Effector CD8-positive, alpha-beta T cell (primary cell): ENCODE measurements around the gene STAC.

Source experiments
- DNase-seq: peaks from one replicate; lab custom pipeline; 2025; lab: John Stamatoyannopoulos, UW
- total RNA-seq, 4 experiments: gene quantifications; one replicate each; lab custom pipeline; 2026; lab: John Stamatoyannopoulos, UW

STAC gene
- total RNA-seq, result 0 to 0.18 (median 0) reads per million in 4 experiments

- no peak for DNase-seq
These were observed at the start of gene STAC for GRCh38 chr3:36380221-36381031. Gene STAC (plus strand): TSS chr3:36380504. CDS start chr3:36380644, 140 bp downstream.

GRCh38 chr3:36332139-36332538 lies 48.2 kb upstream of the STAC start:
- DNase-seq, result no peak

DNA sequence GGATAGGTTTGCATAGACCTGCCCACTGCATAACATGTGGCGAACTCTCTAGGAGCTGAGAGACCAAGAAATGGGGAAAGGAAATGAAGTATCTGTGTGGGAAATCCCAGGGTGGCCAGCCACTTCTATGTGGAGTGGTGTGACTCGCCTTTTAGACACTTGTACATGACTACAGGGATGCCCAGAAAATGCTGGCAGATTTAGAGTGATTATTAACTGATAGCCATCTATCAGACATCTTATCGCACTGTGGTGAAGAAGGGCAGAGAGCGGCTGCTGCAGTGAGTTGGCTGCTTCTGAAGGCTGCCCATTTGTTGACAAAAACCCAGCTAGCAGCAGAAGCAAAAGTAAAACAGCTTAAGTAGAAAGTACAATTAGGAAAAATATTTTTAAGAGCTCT lies 18.1 kb upstream of the STAC start:
- DNase-seq, result no peak

DNA sequence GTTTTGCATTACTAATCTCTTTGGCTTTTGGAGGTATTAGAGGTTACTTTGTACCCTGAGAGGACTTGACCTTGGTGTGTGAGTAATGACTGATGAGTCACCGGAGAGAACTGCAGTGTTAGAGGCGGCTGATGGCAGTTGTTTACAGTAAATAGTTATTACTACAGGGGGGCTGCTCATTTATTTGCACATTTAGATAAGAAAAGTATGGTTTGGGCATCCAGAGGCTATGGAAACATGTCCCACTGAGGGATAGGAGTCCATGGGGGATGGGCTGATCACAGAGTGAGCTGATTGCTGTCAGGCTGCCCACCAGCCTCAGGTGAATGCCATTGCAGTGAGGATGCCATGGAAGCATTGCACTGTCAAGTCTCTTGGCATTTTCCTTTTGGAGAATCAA lies 17.3 kb upstream of the STAC start:
- no peak for DNase-seq

DNA sequence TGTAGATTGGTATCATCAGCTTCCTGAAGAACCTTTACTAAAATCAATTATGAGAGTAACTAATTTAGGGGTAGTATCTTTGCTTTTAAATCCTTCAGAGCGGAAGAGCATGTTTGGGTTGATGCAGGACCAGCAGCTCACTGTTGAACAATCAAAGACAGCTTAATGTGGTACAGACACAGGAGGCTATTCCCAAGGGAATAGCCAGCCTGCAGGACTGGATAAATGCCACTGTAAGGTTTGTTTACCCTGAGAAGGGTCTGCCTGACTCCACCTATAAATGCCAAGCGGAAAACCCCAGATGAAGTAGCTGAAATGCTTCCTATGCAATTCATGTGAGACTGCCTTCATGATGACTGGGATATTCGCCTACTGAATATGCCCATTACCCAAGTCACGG lies 16.0 kb upstream of the STAC start:
- DNase-seq, result no peak

DNA sequence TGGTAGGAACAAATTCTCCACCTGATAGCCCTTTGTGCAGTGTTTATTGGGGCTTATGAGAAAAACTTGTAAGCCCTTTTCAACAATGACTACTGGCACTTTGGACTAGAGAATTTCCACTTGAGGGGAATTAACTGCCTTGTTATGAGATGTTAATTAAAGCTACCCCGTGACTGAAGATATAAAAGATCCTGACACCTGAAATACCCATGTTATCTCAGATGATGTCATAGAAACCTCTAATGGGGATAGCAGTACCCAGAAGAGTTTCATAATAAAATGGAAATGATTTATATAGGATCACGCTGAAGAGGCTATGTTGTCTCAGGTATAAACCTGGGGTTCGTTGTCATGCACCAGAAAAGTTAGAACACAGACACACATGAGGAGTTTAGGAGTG lies 14.5 kb upstream of the STAC start:
- no peak for DNase-seq

- no peak for DNase-seq
These were observed 14.0 kb upstream of the STAC start for GRCh38 chr3:36366308-36366707.

DNA sequence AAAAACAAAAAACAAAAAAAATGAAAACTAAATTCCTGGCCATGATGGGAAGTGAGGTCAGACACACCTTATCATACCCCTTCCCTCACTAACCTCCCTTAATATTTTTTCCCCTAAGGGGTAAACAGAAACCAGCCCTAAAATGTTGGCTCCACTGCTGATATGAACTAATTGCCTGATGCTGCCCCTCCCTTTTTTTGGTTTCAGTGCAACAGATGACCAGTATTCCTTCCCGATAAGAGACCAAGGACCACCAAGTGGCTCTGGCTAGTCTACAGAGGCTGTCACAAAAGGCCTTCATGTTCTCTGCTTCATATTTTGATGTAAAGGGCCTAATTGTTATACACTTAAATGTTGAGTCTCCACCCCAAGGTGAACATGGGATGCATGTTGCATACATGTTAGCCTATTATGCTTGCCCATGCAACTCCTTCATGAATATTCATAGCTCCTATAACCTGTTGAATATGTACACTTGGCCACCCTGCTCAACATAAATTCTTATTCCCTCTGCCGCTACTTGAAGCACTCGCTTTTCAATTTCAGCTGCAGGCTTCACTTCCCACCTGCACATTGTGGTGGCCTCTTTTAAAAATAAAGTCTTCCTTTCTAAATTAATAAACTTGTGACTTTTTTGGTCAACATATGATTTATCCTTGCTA lies 12.3 kb upstream of the STAC start:
- no peak for DNase-seq

DNA sequence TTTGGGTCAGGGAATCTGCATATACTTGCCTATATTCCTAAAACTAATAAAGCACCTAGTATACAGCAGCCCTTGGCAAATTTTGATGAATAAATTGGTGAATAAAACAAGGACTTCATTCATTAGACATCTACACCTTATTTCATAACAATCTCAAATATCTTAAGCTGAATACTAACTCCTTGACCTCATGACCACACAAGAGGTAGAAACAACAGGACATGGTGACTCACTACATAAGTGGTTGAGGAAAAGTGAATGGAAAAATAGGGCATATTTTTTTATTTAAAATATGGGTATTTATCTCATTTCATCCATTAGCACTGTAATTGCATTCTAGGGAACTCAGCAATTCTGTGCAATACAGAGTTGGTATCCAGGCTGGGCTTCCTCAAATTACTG lies 7.8 kb upstream of the STAC start:
- DNase-seq, result no peak

- no peak for DNase-seq
These were observed 7.2 kb upstream of the STAC start for GRCh38 chr3:36373084-36373483.

DNA sequence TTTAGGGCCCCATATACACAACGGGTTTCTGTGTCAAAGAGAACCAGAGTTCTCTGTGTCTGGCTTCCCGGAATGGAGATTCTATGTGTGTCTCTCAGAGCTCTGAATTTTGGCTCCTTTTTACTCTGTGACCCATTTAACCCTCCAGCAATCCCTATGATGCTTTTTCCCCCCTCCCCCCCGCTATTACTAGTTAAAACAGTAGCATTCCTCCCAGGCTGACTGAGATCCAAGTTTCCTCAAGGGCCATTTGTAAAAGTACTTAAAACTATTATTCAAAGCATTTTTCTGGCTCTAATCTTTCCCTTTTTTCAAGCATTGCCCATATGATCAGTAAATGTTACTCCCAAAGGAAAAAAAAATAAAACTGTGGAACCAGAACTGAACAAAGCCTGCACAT lies 6.6 kb upstream of the STAC start:
- no peak for DNase-seq

- DNase-seq, result no peak
These were observed 458 bp upstream of the STAC start for GRCh38 chr3:36379872-36380220.

GRCh38 chr3:36381311-36381956 lies 1.1 kb downstream of the STAC start:
- no peak for DNase-seq

DNA sequence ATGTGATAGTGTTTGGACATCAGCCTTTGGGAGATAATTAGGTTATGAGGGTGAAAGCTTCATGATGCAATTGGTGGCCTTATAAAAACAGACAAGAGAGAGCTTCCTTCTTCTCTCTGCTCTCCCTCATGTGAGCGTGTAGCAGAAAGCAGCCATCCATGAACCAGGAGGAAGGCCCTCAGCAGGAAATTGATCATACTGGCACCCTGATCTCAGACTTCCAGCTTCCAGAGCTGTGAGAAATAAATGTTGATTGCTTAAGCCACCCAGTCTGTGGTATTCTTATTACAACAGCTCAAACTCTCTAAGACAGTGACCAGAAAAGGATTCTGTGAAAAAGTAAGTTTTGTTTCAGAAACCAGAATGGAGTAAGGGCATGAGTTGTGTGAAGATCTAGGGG lies 13.3 kb downstream of the STAC start:
- DNase-seq, result no peak

DNA sequence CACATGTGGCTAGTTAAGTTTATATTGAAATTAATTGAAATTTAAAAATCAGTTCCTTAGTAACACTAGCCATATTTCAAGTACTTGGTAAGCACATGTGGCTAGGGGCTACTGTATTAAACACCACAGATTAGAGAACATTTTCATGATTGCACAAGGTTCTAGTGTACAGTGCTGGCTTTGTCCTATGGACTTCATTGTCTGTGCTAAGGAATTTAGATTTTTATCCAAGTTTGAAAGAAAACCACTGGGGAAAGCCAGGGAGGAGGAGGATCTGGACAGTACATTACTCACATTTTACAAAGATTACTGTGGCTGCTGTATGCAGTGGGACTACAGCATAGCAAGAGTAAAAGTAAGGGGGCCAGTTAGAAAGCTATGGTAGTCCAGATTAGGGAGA lies 13.9 kb downstream of the STAC start:
- no peak for DNase-seq

GRCh38 chr3:36397841-36398240 lies 17.5 kb downstream of the STAC start:
- DNase-seq, result no peak

- no peak for DNase-seq
These were observed 19.6 kb downstream of the STAC start for GRCh38 chr3:36399933-36400332.

GRCh38 chr3:36401056-36401455 lies 20.8 kb downstream of the STAC start:
- no peak for DNase-seq

GRCh38 chr3:36403661-36404060 lies 23.4 kb downstream of the STAC start:
- no peak for DNase-seq

DNA sequence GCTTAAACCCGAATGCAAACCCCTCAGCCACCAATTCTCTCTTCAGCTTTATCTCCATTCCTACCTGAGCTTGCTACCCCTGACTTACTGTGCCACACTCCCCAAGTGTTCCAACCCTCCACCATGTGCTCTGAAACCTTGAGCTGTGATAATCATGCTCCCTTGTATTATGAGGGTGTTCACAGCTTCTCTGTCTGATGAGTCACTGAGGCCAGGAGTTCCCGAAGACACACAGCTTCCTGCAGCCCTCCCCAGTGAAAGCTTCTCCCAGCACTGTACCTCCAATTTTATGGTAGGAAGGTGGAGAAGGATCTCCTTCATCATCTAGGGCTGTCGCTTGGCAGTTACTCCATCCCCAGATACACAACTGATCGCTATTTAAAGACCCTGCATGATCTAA lies 24.9 kb downstream of the STAC start:
- DNase-seq, result no peak

DNA sequence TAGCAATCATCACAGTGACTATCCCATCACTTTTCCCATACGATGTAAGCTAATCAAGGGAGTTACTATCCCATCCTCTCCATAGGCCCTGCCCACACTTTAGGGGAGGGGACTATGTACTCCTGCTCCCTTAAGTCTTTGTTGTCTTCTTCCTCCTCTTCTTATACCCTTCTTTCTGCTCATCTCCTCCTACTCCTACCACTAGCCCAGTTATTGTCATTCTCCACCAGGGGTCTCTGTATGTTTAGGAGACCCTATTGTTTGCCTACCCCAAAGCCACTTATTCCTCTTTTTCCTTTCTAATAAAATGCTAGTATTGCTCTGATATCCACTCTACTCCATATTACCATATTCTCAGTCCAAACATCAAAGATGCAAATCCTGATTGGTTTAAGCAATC lies 27.8 kb downstream of the STAC start:
- DNase-seq, result no peak

DNA sequence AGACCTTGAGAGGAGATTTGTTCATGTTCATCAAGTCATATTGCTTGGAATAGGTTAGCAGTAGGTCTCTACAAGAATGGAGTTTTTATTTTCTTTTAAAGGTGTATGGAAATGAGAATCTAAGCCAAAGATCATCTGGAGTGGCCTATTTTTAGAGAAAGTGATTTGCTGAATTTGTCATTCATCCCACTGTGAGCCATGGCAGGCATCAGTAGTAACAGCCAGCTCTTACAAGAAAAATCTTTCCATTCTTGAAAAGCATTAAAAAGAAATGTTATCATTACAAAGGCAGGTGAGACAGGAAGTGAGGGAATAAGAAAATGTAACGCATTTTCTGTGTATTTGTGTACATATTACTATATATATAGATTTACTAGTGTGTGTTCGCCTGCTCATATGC lies 29.6 kb downstream of the STAC start:
- no peak for DNase-seq

DNA sequence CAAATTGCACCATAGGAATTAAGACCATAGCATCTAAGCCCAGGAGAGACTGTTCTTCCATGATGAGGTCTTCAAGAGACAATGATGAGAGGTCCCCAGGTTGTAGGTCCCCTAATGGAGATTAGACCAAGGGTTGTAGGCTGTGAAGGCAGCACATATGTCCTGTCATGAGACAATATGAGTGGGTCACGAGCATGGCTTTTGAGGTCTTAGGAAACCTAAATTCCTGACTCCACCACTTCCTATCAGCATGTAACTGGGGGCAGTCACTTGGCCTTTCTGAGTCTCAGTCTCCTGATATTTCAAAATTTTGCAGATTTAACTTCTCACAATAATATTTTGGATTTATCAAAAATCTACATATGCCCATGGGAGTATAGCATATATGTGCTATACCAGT lies 31.3 kb downstream of the STAC start:
- DNase-seq, result no peak
